ENCODE data around the gene USE1. TPM values are rescaled to one million over a fixed set of nuclear protein-coding genes. Genes with fewer than 3 reads are reported as not detected.

The USE1 gene
- total RNA-seq (2014; rRNA removed; shearing (Covaris generic)) (13.7 and 15.5 TPM in 2 replicates), polyA plus RNA-seq (2016; fragmentation: Nextera tagmentation; extraction: Ambion mirVana) (18.6 and 19.4 TPM in 2 replicates)
- long read RNA-seq, partial matches to known transcripts, result 2 of 6 reads
- long read RNA-seq, other reads (novel, unspliced or antisense), result 3 of 6 reads

- peaks cover 11% of the 10 kb centered on the region for H3K4me1 Mint-ChIP-seq
- H3K4me2 ChIP-seq, result peak within 1 kb of the TSS; percentile 85
- ATAC-seq (peak; percentile 94), DNase-seq (ENCODE audit: low spot score) (peak; percentile 98)
- H3K79me2 ChIP-seq (replicated peaks; ENCODE audit: insufficient read depth), result no peaks in the 10 kb centered on the region
- peak within 1 kb of the TSS; percentile 89 for H3K27ac ChIP-seq (ENCODE audit: low read depth)
- H3K27ac Mint-ChIP-seq, result peak within 1 kb of the TSS; percentile 98
- H3K27me3 ChIP-seq (ENCODE audit: insufficient read depth), result no peaks in the 10 kb centered on the region
- peak; percentile 93 for TF ChIP-seq ETS1 (IDR thresholded peaks at IDR 0.05)
- TF ChIP-seq ZNF462 (CRISPR knock-in tag; IDR thresholded peaks at IDR 0.05), result no peak
- TF ChIP-seq POLR2AphosphoS5 (IDR thresholded peaks at IDR 0.05; ENCODE audit: low read depth), result peak; percentile 68
- peak; percentile 41 for TF ChIP-seq REST (IDR thresholded peaks at IDR 0.05; ENCODE audit: unreplicated experiment)
- no peak for TF ChIP-seq NANOG (IDR thresholded peaks at IDR 0.05; ENCODE audit: borderline replicate concordance)
- TF ChIP-seq CREB1 (CRISPR knock-in tag; IDR thresholded peaks at IDR 0.05; ENCODE audit: low read depth), result 0 out of 2 replicates have a peak, but pooled peaks have one; percentile 32
- H3K27me3 Mint-ChIP-seq (ENCODE audit: insufficient read depth, low read depth, poor library complexity), result peaks cover 13% of the 10 kb centered on the region
- H4K20me1 ChIP-seq (replicated peaks; ENCODE audit: insufficient read depth), result no peaks in the 10 kb centered on the region
- H3K4me1 ChIP-seq (ENCODE audit: insufficient read depth), result no peaks in the 10 kb centered on the region; the same call in 1 of the 2 replicates
- peaks cover 34% of the 10 kb centered on the region for H3K36me3 Mint-ChIP-seq (ENCODE audit: low read depth)
- H2AFZ ChIP-seq, result 0 out of 2 replicates have a peak within 1 kb of the TSS, but pooled peaks have one; percentile 78
- no peaks in the 10 kb centered on the region for H3K9me2 ChIP-seq (ENCODE audit: insufficient read depth)
- H3F3A ChIP-seq (replicated peaks; ENCODE audit: low read depth), result peaks cover 12% of the 10 kb centered on the region; the same call in 1 of the 2 replicates
- peak within 1 kb of the TSS; percentile 68 for H3K4me3 ChIP-seq
- peaks cover 5% of the 10 kb centered on the region; the same call in 1 of the 2 replicates for H3K36me3 ChIP-seq (ENCODE audit: insufficient read depth)
- H3K4me3 Mint-ChIP-seq, result peak within 1 kb of the TSS; percentile 92
- no peaks in the 10 kb centered on the region; the same call in 2 of the 3 replicates for H3K9me3 Mint-ChIP-seq
Measured at GRCh38 chr19:17215127-17215971, at the start of gene USE1. TSS of gene USE1 (plus strand) at chr19:17215357. CDS start at chr19:17215406, 49 bp downstream.

Measured in GM23338 (cell line).